KOPT-K1 (cell line): ENCODE measurements around the gene ACOX3.

Experiments used
- H3K27ac ChIP-seq: fragments of 200-600 bp; sonication (generic); 2 replicates; pipeline ENCODE4 v1.5.1; 2016; ENCODE audit warnings: antibody characterized with exemption, mild to moderate bottlenecking, low read depth, low read length; ENCODE audit not compliant: poor library complexity, severe bottlenecking
- H3K36me3 ChIP-seq: fragments of 200-600 bp; sonication (generic); 2 replicates; pipeline ENCODE4 v1.5.1; 2017; ENCODE audit warnings: antibody characterized with exemption, mild to moderate bottlenecking, low read length, moderate library complexity; ENCODE audit not compliant: insufficient read depth
- H3K9me3 ChIP-seq: fragments of 200-600 bp; sonication (generic); 2 replicates; pipeline ENCODE4 v1.5.1; 2017; ENCODE audit warnings: antibody characterized with exemption, low read length, mild to moderate bottlenecking; ENCODE audit not compliant: insufficient read depth, poor library complexity, severe bottlenecking

Gene ACOX3

GRCh38 chr4:8333726-8334460 is 106.6 kb downstream of the ACOX3 start:
- Histone ChIP-seq H3K9me3 (peaks cover 50% of the 10 kb centered on the region), H3K36me3 (no peaks in the 10 kb centered on the region), H3K27ac (no peak overlapping the region)

GRCh38 chr4:8332891-8333331 is 107.6 kb downstream of the ACOX3 start:
- H3K36me3 ChIP-seq = no peaks in the 10 kb centered on the region
- H3K27ac ChIP-seq = no peak overlapping the region
- peaks cover 50% of the 10 kb centered on the region for H3K9me3 ChIP-seq

GRCh38 chr4:8332038-8332857 is 108.3 kb downstream of the ACOX3 start:
- H3K36me3 ChIP-seq = no peaks in the 10 kb centered on the region
- peaks cover 50% of the 10 kb centered on the region for H3K9me3 ChIP-seq
- no peak overlapping the region for H3K27ac ChIP-seq

- Histone ChIP-seq H3K9me3 (peaks cover 45% of the 10 kb centered on the region), H3K27ac (no peak overlapping the region), H3K36me3 (no peaks in the 10 kb centered on the region)
Measured at GRCh38 chr4:8331575-8331955, 109.0 kb downstream of the ACOX3 start.

- Histone ChIP-seq H3K9me3 (peaks cover 39% of the 10 kb centered on the region), H3K36me3 (no peaks in the 10 kb centered on the region), H3K27ac (no peak overlapping the region)
Measured at GRCh38 chr4:8330821-8331574, 109.5 kb downstream of the ACOX3 start.

- Histone ChIP-seq H3K27ac (no peak overlapping the region), H3K9me3 (peaks cover 30% of the 10 kb centered on the region), H3K36me3 (no peaks in the 10 kb centered on the region)
Measured at GRCh38 chr4:8329859-8330761, 110.4 kb downstream of the ACOX3 start.

GRCh38 chr4:8329560-8329858 is 111.0 kb downstream of the ACOX3 start:
- H3K27ac ChIP-seq = no peak overlapping the region
- H3K9me3 ChIP-seq = peaks cover 24% of the 10 kb centered on the region
- H3K36me3 ChIP-seq = no peaks in the 10 kb centered on the region

GRCh38 chr4:8328866-8329559 is 111.5 kb downstream of the ACOX3 start:
- H3K36me3 ChIP-seq = no peaks in the 10 kb centered on the region

GRCh38 chr4:8328456-8328855 is 112.1 kb downstream of the ACOX3 start:
- Histone ChIP-seq H3K9me3 (peaks cover 22% of the 10 kb centered on the region), H3K36me3 (no peaks in the 10 kb centered on the region), H3K27ac (no peak overlapping the region)

More at GRCh38 chr4:8328866-8329559, 111.5 kb downstream of the ACOX3 start:
- H3K27ac ChIP-seq = no peak overlapping the region
- peaks cover 22% of the 10 kb centered on the region for H3K9me3 ChIP-seq

GRCh38 chr4:8326206-8326605 is 114.3 kb downstream of the ACOX3 start:
- Histone ChIP-seq H3K9me3 (peaks cover 10% of the 10 kb centered on the region), H3K36me3 (no peaks in the 10 kb centered on the region), H3K27ac (no peak overlapping the region)

GRCh38 chr4:8325291-8325973 is 115.1 kb downstream of the ACOX3 start:
- H3K9me3 ChIP-seq = peaks cover 10% of the 10 kb centered on the region
- H3K36me3 ChIP-seq = no peaks in the 10 kb centered on the region

GRCh38 chr4:8324640-8325239 is 115.8 kb downstream of the ACOX3 start:
- Histone ChIP-seq H3K36me3 (no peaks in the 10 kb centered on the region), H3K27ac (no peak overlapping the region), H3K9me3 (peaks cover 10% of the 10 kb centered on the region)

More at GRCh38 chr4:8325291-8325973, 115.1 kb downstream of the ACOX3 start:
- H3K27ac ChIP-seq = no peak overlapping the region

- Histone ChIP-seq H3K36me3 (no peaks in the 10 kb centered on the region), H3K27ac (no peak overlapping the region), H3K9me3 (peaks cover 10% of the 10 kb centered on the region)
Measured at GRCh38 chr4:8323947-8324555, 116.5 kb downstream of the ACOX3 start.
